ENCODE data around the gene C12orf42. TPM values are rescaled to one million over a fixed set of nuclear protein-coding genes. Genes with fewer than 3 reads are reported as not detected.

C12orf42 gene
- total RNA-seq, 2 experiments from 2014 or later, result 0.19 to 0.24 TPM

DNA sequence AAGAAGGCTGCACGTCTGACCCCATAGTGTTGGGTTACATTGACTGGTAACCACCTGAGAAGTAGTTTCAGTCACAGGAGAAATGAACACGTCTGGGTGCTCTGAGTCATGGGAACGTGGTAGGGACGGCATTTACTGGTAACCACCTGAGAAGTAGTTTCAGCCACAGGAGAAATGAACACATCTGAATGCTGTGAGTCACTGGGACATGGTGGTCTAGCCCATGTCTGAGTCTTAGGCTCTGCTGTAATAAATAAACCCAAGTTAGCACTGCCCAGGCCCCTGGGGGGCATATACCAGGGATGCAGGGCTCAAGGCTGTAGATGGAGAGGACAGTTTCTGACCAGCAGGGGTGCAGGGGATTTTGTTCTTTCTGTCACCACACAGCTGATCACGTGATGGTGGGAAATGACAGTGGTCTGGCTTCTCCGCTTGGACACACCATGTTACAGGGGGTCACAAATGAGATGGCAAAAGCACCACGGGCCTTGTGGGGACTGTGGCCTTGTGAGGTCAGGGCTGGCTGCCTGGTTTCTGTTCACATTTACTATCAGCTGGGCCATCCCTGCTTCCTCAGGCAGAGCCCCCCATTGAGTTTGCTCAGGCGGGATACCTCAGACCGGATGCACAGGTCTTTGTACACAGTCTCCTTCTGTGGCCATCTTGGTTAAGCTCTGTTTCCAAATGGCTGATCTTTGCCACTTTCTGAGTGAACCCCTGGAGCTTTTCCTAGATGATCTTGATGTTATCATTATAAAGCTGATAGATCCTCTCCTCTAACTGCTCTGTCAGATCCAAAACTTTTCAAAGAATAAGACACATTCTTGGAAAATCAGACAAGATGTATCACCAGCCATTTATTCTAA is 9.8 kb upstream of the C12orf42 start:
- H3K9me3 Mint-ChIP-seq, result no peaks in the 10 kb centered on the region
- DNase-seq, result peak; percentile 77
- peaks cover 24% of the 10 kb centered on the region for H3K27me3 Mint-ChIP-seq
- no peaks in the 10 kb centered on the region for H3K36me3 Mint-ChIP-seq
- H3K4me3 Mint-ChIP-seq, result no peak overlapping the region
- peaks cover 21% of the 10 kb centered on the region for H3K4me1 Mint-ChIP-seq
- peak overlapping the region; percentile 20 for H3K27ac Mint-ChIP-seq

- H3K27me3 Mint-ChIP-seq, result peaks cover 21% of the 10 kb centered on the region
- DNase-seq, result no peak
- no peaks in the 10 kb centered on the region for H3K36me3 Mint-ChIP-seq
- H3K4me3 Mint-ChIP-seq, result no peak overlapping the region
- peaks cover 25% of the 10 kb centered on the region for H3K4me1 Mint-ChIP-seq
- H3K27ac Mint-ChIP-seq, result no peak overlapping the region
- H3K9me3 Mint-ChIP-seq, result no peaks in the 10 kb centered on the region
Measured at GRCh38 chr12:103504606-103505005, 8.8 kb upstream of the C12orf42 start.

- H3K27ac Mint-ChIP-seq, result no peak overlapping the region
- H3K27me3 Mint-ChIP-seq, result peaks cover 14% of the 10 kb centered on the region
- no peak overlapping the region for H3K4me3 Mint-ChIP-seq
- peaks cover 2% of the 10 kb centered on the region for H3K9me3 Mint-ChIP-seq
- H3K4me1 Mint-ChIP-seq, result peaks cover 33% of the 10 kb centered on the region
- peak; percentile 45 for DNase-seq
- no peaks in the 10 kb centered on the region for H3K36me3 Mint-ChIP-seq
Measured at GRCh38 chr12:103503546-103504480, 8.0 kb upstream of the C12orf42 start.

DNA sequence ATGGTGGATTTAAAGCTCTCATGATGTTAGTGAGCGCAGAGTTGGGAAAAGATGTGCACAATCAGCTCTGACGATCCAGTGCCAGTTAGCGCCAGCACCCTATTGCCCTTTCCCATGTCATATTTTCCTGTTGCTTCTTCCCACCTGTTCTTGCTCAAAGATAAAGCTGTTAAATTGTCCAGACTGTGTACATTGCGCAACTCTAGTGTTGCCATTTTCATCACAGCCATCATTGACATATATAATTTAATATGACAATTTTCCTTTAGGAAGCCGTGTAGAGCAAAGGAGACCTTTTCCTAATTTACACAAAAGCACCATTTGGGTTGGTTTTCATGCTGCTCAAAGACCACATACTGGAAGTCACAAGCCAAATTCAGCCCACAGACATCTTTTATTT is 5.7 kb upstream of the C12orf42 start:
- Mint-ChIP-seq H3K36me3 (no peaks in the 10 kb centered on the region), H3K4me1 (peaks cover 40% of the 10 kb centered on the region), H3K9me3 (peaks cover 10% of the 10 kb centered on the region), H3K27me3 (peaks cover 15% of the 10 kb centered on the region), H3K4me3 (no peak overlapping the region), H3K27ac (no peak overlapping the region)
- no peak for DNase-seq

DNA sequence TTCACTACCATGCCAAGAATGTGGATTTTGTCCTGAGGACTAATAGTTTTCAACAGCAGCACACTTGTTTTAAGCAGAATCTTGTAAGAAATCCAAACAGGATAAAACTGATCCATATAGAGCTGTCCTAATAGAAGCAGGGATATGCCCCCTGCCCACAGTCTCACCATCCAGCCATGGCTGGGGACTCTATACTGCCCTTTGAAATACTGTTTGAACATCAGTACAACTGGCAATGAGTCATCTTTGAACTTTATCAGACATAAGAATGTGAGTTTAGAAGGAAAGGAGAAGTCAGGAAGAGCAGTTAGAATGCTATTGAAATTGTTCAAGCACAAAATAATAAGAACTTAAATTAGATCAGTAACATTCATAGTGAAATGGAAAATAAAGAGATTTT is 3.8 kb upstream of the C12orf42 start:
- no peak overlapping the region for H3K4me3 Mint-ChIP-seq
- H3K27ac Mint-ChIP-seq, result peak overlapping the region; percentile 52
- H3K27me3 Mint-ChIP-seq, result peaks cover 21% of the 10 kb centered on the region
- H3K4me1 Mint-ChIP-seq, result peaks cover 37% of the 10 kb centered on the region
- peaks cover 10% of the 10 kb centered on the region for H3K9me3 Mint-ChIP-seq
- no peaks in the 10 kb centered on the region for H3K36me3 Mint-ChIP-seq
- DNase-seq, result no peak

- Mint-ChIP-seq H3K9me3 (peaks cover 10% of the 10 kb centered on the region), H3K27me3 (peaks cover 27% of the 10 kb centered on the region), H3K4me3 (no peak overlapping the region), H3K27ac (peak overlapping the region; percentile 71), H3K4me1 (peaks cover 35% of the 10 kb centered on the region), H3K36me3 (no peaks in the 10 kb centered on the region)
- DNase-seq, result no peak
Measured at GRCh38 chr12:103498990-103499389, 3.2 kb upstream of the C12orf42 start.

GRCh38 chr12:103494734-103495468 is 867 bp downstream of the C12orf42 start:
- no peak for DNase-seq
- H3K27me3 Mint-ChIP-seq, result peaks cover 42% of the 10 kb centered on the region
- peaks cover 11% of the 10 kb centered on the region for H3K9me3 Mint-ChIP-seq
- no peaks in the 10 kb centered on the region for H3K36me3 Mint-ChIP-seq
- H3K27ac Mint-ChIP-seq, result peak overlapping the region; percentile 31
- peak overlapping the region; percentile 75 for H3K4me3 Mint-ChIP-seq
- H3K4me1 Mint-ChIP-seq, result peaks cover 31% of the 10 kb centered on the region

DNA sequence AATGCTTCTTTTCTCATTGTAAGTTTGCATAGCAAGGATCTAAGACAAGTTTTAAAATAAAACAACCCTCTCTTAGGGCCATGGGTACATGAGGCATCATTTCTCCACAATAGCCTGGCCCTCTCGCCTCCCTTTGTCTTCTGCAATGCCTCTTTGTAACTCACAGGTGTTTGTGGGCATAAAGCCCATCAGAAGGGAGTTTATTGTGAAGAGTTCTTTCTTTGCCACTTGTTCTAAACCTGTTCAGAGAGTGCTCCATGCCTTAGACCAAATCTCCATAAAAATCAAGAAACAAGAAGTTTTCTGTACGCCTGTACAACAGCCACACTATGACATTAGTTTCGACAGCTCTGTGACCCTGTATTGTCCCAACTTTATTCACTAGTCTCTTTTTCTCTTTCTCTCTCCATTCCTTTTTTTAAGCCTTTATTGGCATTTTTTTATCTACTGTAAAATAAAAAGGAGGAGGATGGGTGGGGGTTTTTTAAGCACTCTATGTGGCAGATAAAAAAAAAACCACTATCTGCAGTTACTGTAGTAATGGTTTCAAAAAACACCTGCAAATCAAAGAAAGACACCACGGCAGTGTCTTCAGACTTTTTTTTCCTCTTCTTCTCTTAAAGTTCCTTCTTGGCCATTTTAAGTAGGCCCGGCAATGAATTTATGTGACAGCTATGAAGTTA is 1.6 kb downstream of the C12orf42 start:
- Mint-ChIP-seq H3K27me3 (peaks cover 42% of the 10 kb centered on the region), H3K4me3 (peak overlapping the region; percentile 75), H3K36me3 (no peaks in the 10 kb centered on the region), H3K27ac (no peak overlapping the region), H3K9me3 (peaks cover 10% of the 10 kb centered on the region), H3K4me1 (peaks cover 25% of the 10 kb centered on the region)
- no peak for DNase-seq

DNA sequence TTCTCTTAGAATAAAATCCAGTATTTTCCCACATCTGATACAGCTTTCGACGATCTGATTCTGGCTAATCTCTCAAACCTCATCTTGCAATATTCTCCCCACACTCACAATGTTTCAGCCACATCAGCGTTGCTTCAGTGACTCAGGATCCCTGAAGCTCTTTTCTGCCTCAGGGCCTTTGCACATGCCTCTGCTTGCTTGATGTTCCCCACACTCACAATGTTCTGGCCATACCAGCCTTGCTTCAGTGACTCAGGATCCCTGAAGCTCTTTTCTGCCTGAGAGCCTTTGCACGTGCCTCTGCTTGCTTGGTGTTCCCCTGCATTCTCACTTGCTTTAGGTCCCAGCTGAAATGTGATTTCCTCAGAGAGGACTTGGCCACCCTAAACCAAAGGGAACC is 2.6 kb downstream of the C12orf42 start:
- H3K27ac Mint-ChIP-seq, result no peak overlapping the region
- H3K27me3 Mint-ChIP-seq, result peaks cover 42% of the 10 kb centered on the region
- H3K4me1 Mint-ChIP-seq, result peaks cover 19% of the 10 kb centered on the region
- H3K36me3 Mint-ChIP-seq, result peaks cover 2% of the 10 kb centered on the region
- H3K9me3 Mint-ChIP-seq, result peaks cover 10% of the 10 kb centered on the region
- H3K4me3 Mint-ChIP-seq, result no peak overlapping the region
- no peak for DNase-seq

GRCh38 chr12:103482365-103482764 is 13.4 kb downstream of the C12orf42 start:
- peaks cover 27% of the 10 kb centered on the region for H3K9me3 Mint-ChIP-seq
- H3K27ac Mint-ChIP-seq, result no peak overlapping the region
- no peak for DNase-seq
- peaks cover 2% of the 10 kb centered on the region for H3K4me1 Mint-ChIP-seq
- H3K4me3 Mint-ChIP-seq, result no peak overlapping the region
- no peaks in the 10 kb centered on the region for H3K36me3 Mint-ChIP-seq
- H3K27me3 Mint-ChIP-seq, result no peaks in the 10 kb centered on the region

DNA sequence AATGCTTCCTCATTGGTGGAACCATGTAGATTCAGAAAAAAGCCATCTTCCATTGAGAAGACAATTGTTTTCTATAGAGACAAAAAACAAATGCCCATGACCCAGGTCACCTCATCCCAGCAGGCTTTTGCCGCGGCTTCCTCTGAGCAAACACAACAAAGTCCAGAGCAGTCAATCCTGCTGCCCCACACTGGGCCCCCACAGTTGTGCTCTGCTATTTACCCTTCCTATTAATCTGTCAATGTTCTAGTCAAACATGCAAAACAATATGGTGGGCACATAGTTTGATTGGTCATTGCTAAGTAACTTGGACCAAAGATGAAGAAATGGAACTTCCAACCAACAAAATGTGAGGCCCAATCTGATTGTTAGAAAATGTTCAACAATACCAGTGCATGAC is 20.7 kb downstream of the C12orf42 start:
- no peaks in the 10 kb centered on the region for H3K36me3 Mint-ChIP-seq
- no peak overlapping the region for H3K4me3 Mint-ChIP-seq
- no peak overlapping the region for H3K27ac Mint-ChIP-seq
- peaks cover 5% of the 10 kb centered on the region for H3K4me1 Mint-ChIP-seq
- no peaks in the 10 kb centered on the region for H3K27me3 Mint-ChIP-seq
- no peak for DNase-seq
- peaks cover 7% of the 10 kb centered on the region for H3K9me3 Mint-ChIP-seq

DNA sequence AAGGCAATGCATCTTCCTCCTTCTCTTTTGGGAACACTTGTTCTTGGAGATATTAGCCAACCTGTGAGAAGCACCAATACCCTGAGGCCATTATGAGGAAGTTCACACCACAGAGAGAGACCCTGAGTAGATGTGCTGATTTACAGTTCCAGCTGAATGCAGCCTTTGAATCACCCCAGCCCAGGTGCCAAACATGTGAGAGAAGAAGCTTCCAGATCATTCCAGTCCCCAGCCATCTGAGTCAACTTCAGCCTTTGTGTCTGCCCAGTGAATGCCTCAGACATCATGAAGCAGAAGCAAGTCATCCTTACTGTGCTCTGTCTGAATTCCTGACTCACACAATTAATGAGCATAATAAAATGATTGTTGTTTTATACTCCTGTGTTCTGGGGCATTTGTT is 25.1 kb downstream of the C12orf42 start:
- no peak for DNase-seq
- Mint-ChIP-seq H3K4me1 (peaks cover 11% of the 10 kb centered on the region), H3K36me3 (no peaks in the 10 kb centered on the region), H3K27me3 (no peaks in the 10 kb centered on the region), H3K27ac (no peak overlapping the region), H3K9me3 (no peaks in the 10 kb centered on the region), H3K4me3 (no peak overlapping the region)

GRCh38 chr12:103469719-103470118 is 26.0 kb downstream of the C12orf42 start:
- DNase-seq, result no peak
- no peaks in the 10 kb centered on the region for H3K36me3 Mint-ChIP-seq
- no peak overlapping the region for H3K4me3 Mint-ChIP-seq
- H3K27ac Mint-ChIP-seq, result no peak overlapping the region
- H3K9me3 Mint-ChIP-seq, result peaks cover 9% of the 10 kb centered on the region
- H3K4me1 Mint-ChIP-seq, result peaks cover 11% of the 10 kb centered on the region
- H3K27me3 Mint-ChIP-seq, result no peaks in the 10 kb centered on the region

GRCh38 chr12:103468837-103469236 is 26.9 kb downstream of the C12orf42 start:
- Mint-ChIP-seq H3K27me3 (no peaks in the 10 kb centered on the region), H3K36me3 (peaks cover under 1% of the 10 kb centered on the region), H3K4me3 (no peak overlapping the region), H3K4me1 (peaks cover 11% of the 10 kb centered on the region), H3K27ac (no peak overlapping the region), H3K9me3 (peaks cover 16% of the 10 kb centered on the region)
- DNase-seq, result no peak
